ENCODE results near the gene IFT20. TPM values are rescaled to one million over a fixed set of nuclear protein-coding genes. Genes with fewer than 3 reads are reported as not detected.
A peak's percentile ranks its signal among the peaks of the same experiment; 100 is the strongest.
"Not testable (repeated sequence)": the region's sequence is repeated elsewhere in the genome, so short reads cannot be mapped to it uniquely, and the experiment has no call there.

IFT20 gene
- total and polyA plus RNA-seq, 8 donors: 24.9 to 95.6 (median 50.2) TPM

- no peak overlapping the region for H3K4me3 ChIP-seq
- no peaks in the 10 kb centered on the region for H3K36me3 ChIP-seq
- H3K27me3 ChIP-seq: peaks cover 0 to 10% (median 0%) of the 10 kb centered on the region in 3 donors
- H3K27ac ChIP-seq: no peak overlapping the region
- intact Hi-C loops (cut with DNase I; ENCODE audit: low total_unique reads): no loop called here
- TF ChIP-seq POLR2AphosphoS5 (IDR thresholded peaks at IDR 0.05) (no peak), CTCF (IDR thresholded peaks at IDR 0.05) (no peak), EP300 (IDR thresholded peaks at IDR 0.05) (no peak), POLR2A (IDR thresholded peaks at IDR 0.05) (no peak)
- H3K4me1 ChIP-seq: no peaks in the 10 kb centered on the region
- no peak for DNase-seq
- no peaks in the 10 kb centered on the region for H3K9me3 ChIP-seq
- WGBS, 5 donors: 72 to 93% (median 82%) methylated on average over 3 of the region's 3 CpGs
These were observed 36.8 kb downstream of the IFT20 start for GRCh38 chr17:28298449-28298848.

GRCh38 chr17:28295677-28296578, 39.3 kb downstream of the IFT20 start:
- Histone ChIP-seq H3K36me3 (no peaks in the 10 kb centered on the region), H3K27ac (no peak overlapping the region), H3K4me1 (no peaks in the 10 kb centered on the region), H3K27me3 (peaks cover 0 to 11% (median 0%) of the 10 kb centered on the region in 3 donors), H3K9me3 (no peaks in the 10 kb centered on the region), H3K4me3 (no peak overlapping the region)
- intact Hi-C loops (cut with DNase I; ENCODE audit: low total_unique reads): no loop called here
- TF ChIP-seq EP300 (IDR thresholded peaks at IDR 0.05) (no peak), CTCF (IDR thresholded peaks at IDR 0.05) (no peak), POLR2A (IDR thresholded peaks at IDR 0.05) (no peak), POLR2AphosphoS5 (IDR thresholded peaks at IDR 0.05) (no peak)
- WGBS, 5 donors: 50 to 64% (median 56%) methylated on average over 3 of the region's 3 CpGs
- DNase-seq: no peak

- Histone ChIP-seq H3K9me3 (no peaks in the 10 kb centered on the region), H3K36me3 (no peaks in the 10 kb centered on the region), H3K27ac (no peak overlapping the region), H3K27me3 (peaks cover 0 to 11% (median 0%) of the 10 kb centered on the region in 3 donors), H3K4me3 (no peak overlapping the region), H3K4me1 (no peaks in the 10 kb centered on the region)
- WGBS, 5 donors: 87 to 94% (median 89%) methylated on average over 6 of the region's 6 CpGs
- intact Hi-C loops (cut with DNase I; ENCODE audit: low total_unique reads): no loop called here
- TF ChIP-seq POLR2A (IDR thresholded peaks at IDR 0.05): no peak
- no peak for DNase-seq
These were observed 41.3 kb downstream of the IFT20 start for GRCh38 chr17:28293994-28294393.

- intact Hi-C loops (cut with DNase I; ENCODE audit: low total_unique reads); H3K9me3 ChIP-seq; H3K4me1 ChIP-seq; H3K4me3 ChIP-seq; H3K36me3 ChIP-seq; DNase-seq; H3K27ac ChIP-seq: not testable (repeated sequence)
- peaks cover 0 to 11% (median 0%) of the 10 kb centered on the region in 3 donors for H3K27me3 ChIP-seq
- 83 to 90% (median 87%) methylated on average over 12 of the region's 12 CpGs for WGBS, 5 donors
These were observed 42.4 kb downstream of the IFT20 start for GRCh38 chr17:28292878-28293277.

GRCh38 chr17:28291780-28292330, 43.4 kb downstream of the IFT20 start:
- no peak overlapping the region for H3K27ac ChIP-seq

More at GRCh38 chr17:28291780-28292330, 43.4 kb downstream of the IFT20 start:
- Histone ChIP-seq H3K4me3 (no peak overlapping the region), H3K9me3 (no peaks in the 10 kb centered on the region), H3K36me3 (no peaks in the 10 kb centered on the region), H3K4me1 (no peaks in the 10 kb centered on the region), H3K27me3 (peaks cover 0 to 11% (median 0%) of the 10 kb centered on the region in 3 donors)
- peak in 1 of 2 donors; percentile 7 for DNase-seq
- 19 to 33% (median 30%) methylated on average over 1 of the region's 1 CpG for WGBS, 5 donors
- no peak for TF ChIP-seq POLR2A (IDR thresholded peaks at IDR 0.05)
- TF ChIP-seq CTCF (IDR thresholded peaks at IDR 0.05): no peak
- TF ChIP-seq POLR2AphosphoS5 (IDR thresholded peaks at IDR 0.05): no peak
- no peak for TF ChIP-seq EP300 (IDR thresholded peaks at IDR 0.05)
- intact Hi-C loops (cut with DNase I; ENCODE audit: low total_unique reads): no loop called here

Measured in stomach (tissue), 9 donors.